Activated CD4-positive, CD25-positive, alpha-beta regulatory T cell treated with anti-CD3 and anti-CD28 coated beads, Interleukin-2, amount 50 U/mL, for 24 hours (primary cell): Measurements from ENCODE around the gene PFKL.
"Not testable (repeated sequence)": the region's sequence is repeated elsewhere in the genome, so short reads cannot be mapped to it uniquely, and the experiment has no call there.

Experiments used
- ATAC-seq, 2 donors: fragments of 150-1000 bp; cut with Tn5 transposase; one replicate each; pipeline ENCODE4 v1.10.0; 2021; ENCODE audit warnings: mild to moderate bottlenecking in 1 of 2, moderate library complexity in 1 of 2

The PFKL gene

GRCh38 chr21:44279354-44280260 is 20.2 kb upstream of the PFKL start:
- no peak for ATAC-seq

- ATAC-seq: no peak
These were observed 18.1 kb upstream of the PFKL start for GRCh38 chr21:44281801-44282200.

- ATAC-seq: no peak
These were observed 17.5 kb upstream of the PFKL start for GRCh38 chr21:44282370-44282769.

GRCh38 chr21:44283211-44283785 is 16.6 kb upstream of the PFKL start:
- not testable (repeated sequence) for ATAC-seq

- no peak for ATAC-seq
These were observed 15.9 kb upstream of the PFKL start for GRCh38 chr21:44283948-44284347.

- no peak for ATAC-seq
These were observed 14.5 kb upstream of the PFKL start, which contains the start of gene AIRE for GRCh38 chr21:44285138-44285992. TSS of gene AIRE (plus strand) at chr21:44285876. CDS start at chr21:44286007, 131 bp downstream.

GRCh38 chr21:44286086-44286715 is 13.7 kb upstream of the PFKL start:
- no peak for ATAC-seq

GRCh38 chr21:44286716-44287632 is 12.9 kb upstream of the PFKL start:
- no peak for ATAC-seq

- no peak for ATAC-seq
These were observed 11.4 kb upstream of the PFKL start for GRCh38 chr21:44288251-44289110.

- no peak for ATAC-seq
These were observed 10.4 kb upstream of the PFKL start for GRCh38 chr21:44289381-44290010.

GRCh38 chr21:44290327-44291077 is 9.4 kb upstream of the PFKL start:
- ATAC-seq: no peak

GRCh38 chr21:44291078-44291935 is 8.5 kb upstream of the PFKL start:
- ATAC-seq: no peak

- ATAC-seq: no peak
These were observed 7.7 kb upstream of the PFKL start for GRCh38 chr21:44291936-44292811.

- ATAC-seq: no peak
These were observed 7.0 kb upstream of the PFKL start for GRCh38 chr21:44292812-44293195.

GRCh38 chr21:44293551-44294231 is 6.2 kb upstream of the PFKL start:
- no peak for ATAC-seq

- no peak for ATAC-seq
These were observed 5.3 kb upstream of the PFKL start for GRCh38 chr21:44294391-44295162.
